HEK293 (cell line): ENCODE data around the gene PDE4B.

Experiments used
- CTCF ChIA-PET: fragments of 350-600 bp; formaldehyde crosslinking; extraction: SDS; loops from one replicate; lab custom pipeline; 2021; ENCODE audit warnings: antibody characterized with exemption; lab: Yijun Ruan, JAX
- POLR2A ChIA-PET: fragments of 300-600 bp; formaldehyde crosslinking; extraction: SDS; loops from one replicate; lab custom pipeline; 2020; ENCODE audit warnings: antibody characterized with exemption, inconsistent platforms; lab: Yijun Ruan, JAX
- H3K27ac ChIP-seq: fragments of 200-500 bp; sonication (Bioruptor generic); 2 replicates; pipeline ENCODE4 v1.5.1; 2014; ENCODE audit warnings: low read depth, low read length, control low read depth, inconsistent platforms; ENCODE audit errors: extremely low read depth
- H3K36me3 ChIP-seq, 2 experiments: fragments of 200-500 bp in 1 of 2; sonication (Bioruptor generic) in 1 of 2; 1 replicate in 1 of 2; 2 replicates in 1 of 2; pipeline ENCODE4 v1.5.1; 2014 to 2017; ENCODE audit warnings: inconsistent platforms in 2 of 2, low read length in 2 of 2; ENCODE audit not compliant: control insufficient read depth in 2 of 2, insufficient read depth in 1 of 2
- H3K4me1 ChIP-seq: fragments of 200-500 bp; sonication (Bioruptor generic); 2 replicates; pipeline ENCODE4 v1.5.1; 2014; ENCODE audit warnings: mild to moderate bottlenecking, low read length, inconsistent platforms; ENCODE audit not compliant: control insufficient read depth, insufficient read depth
- H3K4me3 ChIP-seq: 2 replicates; pipeline ENCODE4 v1.5.1; 2011; ENCODE audit warnings: low read depth, mild to moderate bottlenecking, control low read depth, low read length, moderate library complexity
- H3K9me3 ChIP-seq: fragments of 200-500 bp; sonication (Bioruptor generic); 2 replicates; pipeline ENCODE4 v1.5.1; 2014; ENCODE audit warnings: low read depth, low read length, inconsistent platforms; ENCODE audit not compliant: control insufficient read depth, insufficient read depth
- BCL11A ChIP-seq: fragments of 450-650 bp; formaldehyde crosslinking; IDR thresholded peaks from 2 replicates; pipeline ENCODE4 v1.5.1; 2016; ENCODE audit warnings: low read depth, missing biosample characterization, missing genetic modification characterization
- BCL11B ChIP-seq: fragments of 450-650 bp; formaldehyde crosslinking; IDR thresholded peaks from 2 replicates; pipeline ENCODE4 v1.5.1; 2016; ENCODE audit warnings: low read depth, missing biosample characterization, missing genetic modification characterization
- KLF8 ChIP-seq: fragments of 450-650 bp; formaldehyde crosslinking; IDR thresholded peaks from 2 replicates; pipeline ENCODE4 v1.5.1; 2016; ENCODE audit warnings: missing biosample characterization, missing genetic modification characterization
- MZF1 ChIP-seq: fragments of 450-650 bp; formaldehyde crosslinking; IDR thresholded peaks from 2 replicates; pipeline ENCODE4 v1.5.1; 2017; ENCODE audit warnings: missing biosample characterization, missing genetic modification characterization, borderline replicate concordance
- PRDM4 ChIP-seq: fragments of 450-650 bp; formaldehyde crosslinking; IDR thresholded peaks from 2 replicates; pipeline ENCODE4 v1.5.1; 2017; ENCODE audit warnings: missing biosample characterization, missing genetic modification characterization
- RBAK ChIP-seq: fragments of 450-650 bp; formaldehyde crosslinking; IDR thresholded peaks from 2 replicates; pipeline ENCODE4 v1.5.1; 2016; ENCODE audit warnings: missing biosample characterization, missing genetic modification characterization
- REPIN1 ChIP-seq: fragments of 450-650 bp; formaldehyde crosslinking; IDR thresholded peaks from 2 replicates; pipeline ENCODE4 v1.5.1; 2017; ENCODE audit warnings: missing biosample characterization, missing genetic modification characterization, low read depth
- SETDB1 ChIP-seq: IDR thresholded peaks from one replicate; pipeline ENCODE4 v1.6.1; 2017; ENCODE audit warnings: mild to moderate bottlenecking, low read length, moderate library complexity, mixed read lengths; ENCODE audit not compliant: insufficient read length
- TSHZ1 ChIP-seq: fragments of 450-650 bp; formaldehyde crosslinking; IDR thresholded peaks from 2 replicates; pipeline ENCODE4 v1.5.1; 2016; ENCODE audit warnings: missing biosample characterization, missing genetic modification characterization, borderline replicate concordance
- ZNF133 ChIP-seq: fragments of 450-650 bp; formaldehyde crosslinking; IDR thresholded peaks from 2 replicates; pipeline ENCODE4 v1.5.1; 2016; ENCODE audit warnings: missing biosample characterization, missing genetic modification characterization
- ZNF148 ChIP-seq: fragments of 450-650 bp; formaldehyde crosslinking; IDR thresholded peaks from 2 replicates; pipeline ENCODE4 v1.5.0; 2017; ENCODE audit warnings: missing biosample characterization, missing genetic modification characterization, borderline replicate concordance
- ZNF223 ChIP-seq: fragments of 450-650 bp; formaldehyde crosslinking; IDR thresholded peaks from 2 replicates; pipeline ENCODE4 v1.5.1; 2016; ENCODE audit warnings: missing biosample characterization, missing genetic modification characterization
- ZNF280D ChIP-seq: fragments of 450-650 bp; formaldehyde crosslinking; IDR thresholded peaks from 2 replicates; pipeline ENCODE4 v1.5.1; 2016; ENCODE audit warnings: missing biosample characterization, missing genetic modification characterization
- ZNF416 ChIP-seq: fragments of 450-650 bp; formaldehyde crosslinking; IDR thresholded peaks from 2 replicates; pipeline ENCODE4 v1.5.1; 2016; ENCODE audit warnings: missing biosample characterization, missing genetic modification characterization
- ZNF513 ChIP-seq: fragments of 450-650 bp; IDR thresholded peaks from 2 replicates; pipeline ENCODE4 v1.5.1; 2018; ENCODE audit warnings: missing biosample characterization, missing genetic modification characterization
- ZNF560 ChIP-seq: fragments of 450-650 bp; formaldehyde crosslinking; IDR thresholded peaks from 2 replicates; pipeline ENCODE4 v1.5.1; 2017; ENCODE audit warnings: missing biosample characterization, missing genetic modification characterization, borderline replicate concordance
- ZNF624 ChIP-seq: fragments of 450-650 bp; formaldehyde crosslinking; IDR thresholded peaks from 2 replicates; pipeline ENCODE4 v1.5.1; 2017; ENCODE audit warnings: missing biosample characterization, missing genetic modification characterization
- ZNF639 ChIP-seq: fragments of 450-650 bp; formaldehyde crosslinking; IDR thresholded peaks from 2 replicates; pipeline ENCODE4 v1.5.1; 2016; ENCODE audit warnings: missing biosample characterization, missing genetic modification characterization
- ZNF707 ChIP-seq: fragments of 450-650 bp; formaldehyde crosslinking; IDR thresholded peaks from 2 replicates; pipeline ENCODE4 v1.5.1; 2016; ENCODE audit warnings: missing biosample characterization, missing genetic modification characterization
- ZSCAN5A ChIP-seq: fragments of 450-650 bp; formaldehyde crosslinking; IDR thresholded peaks from 2 replicates; pipeline ENCODE4 v1.5.1; 2016; ENCODE audit warnings: missing biosample characterization, missing genetic modification characterization

The PDE4B gene

GRCh38 chr1:66025188-66025587 is 232.5 kb downstream of the PDE4B start (continued):
- no peak for TF ChIP-seq BCL11B (tag by site-specific recombination)
- TF ChIP-seq ZNF223 (tag by site-specific recombination), result no peak

GRCh38 chr1:66028035-66028434 is 235.3 kb downstream of the PDE4B start:
- ChIA-PET POLR2A (no interaction called here), CTCF (no interaction called here)
- TF ChIP-seq PRDM4 (tag by site-specific recombination) (no peak), ZNF513 (tag by site-specific recombination) (no peak), KLF8 (tag by site-specific recombination) (no peak), RBAK (tag by site-specific recombination) (no peak), ZNF223 (tag by site-specific recombination) (no peak), ZNF639 (tag by site-specific recombination) (no peak), BCL11A (tag by site-specific recombination) (no peak), ZNF560 (tag by site-specific recombination) (no peak), MZF1 (no peak), ZNF133 (tag by site-specific recombination) (no peak), ZNF416 (tag by site-specific recombination) (no peak), REPIN1 (tag by site-specific recombination) (no peak), SETDB1 (no peak), ZNF280D (tag by site-specific recombination) (no peak), ZNF624 (tag by site-specific recombination) (no peak), TSHZ1 (tag by site-specific recombination) (no peak), ZNF707 (tag by site-specific recombination) (no peak), ZNF148 (tag by site-specific recombination) (no peak), ZSCAN5A (tag by site-specific recombination) (no peak)
- Histone ChIP-seq H3K4me3 (no peak overlapping the region), H3K27ac (no peak overlapping the region), H3K4me1 (no peaks in the 10 kb centered on the region), H3K9me3 (no peaks in the 10 kb centered on the region), H3K36me3 (no peaks in the 10 kb centered on the region)
